BE2C (cell line): Measurements from ENCODE around the gene PLOD1.
"Not testable (repeated sequence)": the region's sequence is repeated elsewhere in the genome, so short reads cannot be mapped to it uniquely, and the experiment has no call there.

Experiments used
- DNase-seq: peaks from one replicate; pipeline ENCODE4 v3.0.0-alpha.2; 2020
- H3K27me3 ChIP-seq: fragments of 250-450 bp; sonication (Bioruptor Pico); 2 replicates; pipeline ENCODE4 v1.5.1; 2020; ENCODE audit warnings: mild to moderate bottlenecking
- H3K36me3 ChIP-seq: fragments of 250-450 bp; sonication (Bioruptor Pico); 2 replicates; pipeline ENCODE4 v1.5.1; 2020; ENCODE audit warnings: mild to moderate bottlenecking
- H3K4me1 ChIP-seq: fragments of 250-450 bp; sonication (Bioruptor Pico); 2 replicates; pipeline ENCODE4 v1.5.1; 2020
- H3K4me3 ChIP-seq: 2 replicates; pipeline ENCODE4 v1.5.1; 2011; ENCODE audit warnings: low read depth, low read length
- H3K9me3 ChIP-seq: fragments of 250-450 bp; sonication (Bioruptor Pico); 2 replicates; pipeline ENCODE4 v1.5.1; 2020
- TF ChIP-seq, protein P1 (sequence below): IDR thresholded peaks from 2 replicates; pipeline ENCODE4 v1.5.1; 2012; ENCODE audit warnings: mild to moderate bottlenecking, low read depth, low read length

PLOD1 gene

GRCh38 chr1:11920239-11920903 lies 14.1 kb upstream of the PLOD1 start:
- Histone ChIP-seq H3K4me1 (no peaks in the 10 kb centered on the region), H3K4me3 (no peak overlapping the region), H3K27me3 (no peaks in the 10 kb centered on the region), H3K9me3 (no peaks in the 10 kb centered on the region), H3K36me3 (peaks cover 11% of the 10 kb centered on the region)
- no peak for DNase-seq
- TF ChIP-seq, protein P1, sequence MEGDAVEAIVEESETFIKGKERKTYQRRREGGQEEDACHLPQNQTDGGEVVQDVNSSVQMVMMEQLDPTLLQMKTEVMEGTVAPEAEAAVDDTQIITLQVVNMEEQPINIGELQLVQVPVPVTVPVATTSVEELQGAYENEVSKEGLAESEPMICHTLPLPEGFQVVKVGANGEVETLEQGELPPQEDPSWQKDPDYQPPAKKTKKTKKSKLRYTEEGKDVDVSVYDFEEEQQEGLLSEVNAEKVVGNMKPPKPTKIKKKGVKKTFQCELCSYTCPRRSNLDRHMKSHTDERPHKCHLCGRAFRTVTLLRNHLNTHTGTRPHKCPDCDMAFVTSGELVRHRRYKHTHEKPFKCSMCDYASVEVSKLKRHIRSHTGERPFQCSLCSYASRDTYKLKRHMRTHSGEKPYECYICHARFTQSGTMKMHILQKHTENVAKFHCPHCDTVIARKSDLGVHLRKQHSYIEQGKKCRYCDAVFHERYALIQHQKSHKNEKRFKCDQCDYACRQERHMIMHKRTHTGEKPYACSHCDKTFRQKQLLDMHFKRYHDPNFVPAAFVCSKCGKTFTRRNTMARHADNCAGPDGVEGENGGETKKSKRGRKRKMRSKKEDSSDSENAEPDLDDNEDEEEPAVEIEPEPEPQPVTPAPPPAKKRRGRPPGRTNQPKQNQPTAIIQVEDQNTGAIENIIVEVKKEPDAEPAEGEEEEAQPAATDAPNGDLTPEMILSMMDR, result no peak

DNA sequence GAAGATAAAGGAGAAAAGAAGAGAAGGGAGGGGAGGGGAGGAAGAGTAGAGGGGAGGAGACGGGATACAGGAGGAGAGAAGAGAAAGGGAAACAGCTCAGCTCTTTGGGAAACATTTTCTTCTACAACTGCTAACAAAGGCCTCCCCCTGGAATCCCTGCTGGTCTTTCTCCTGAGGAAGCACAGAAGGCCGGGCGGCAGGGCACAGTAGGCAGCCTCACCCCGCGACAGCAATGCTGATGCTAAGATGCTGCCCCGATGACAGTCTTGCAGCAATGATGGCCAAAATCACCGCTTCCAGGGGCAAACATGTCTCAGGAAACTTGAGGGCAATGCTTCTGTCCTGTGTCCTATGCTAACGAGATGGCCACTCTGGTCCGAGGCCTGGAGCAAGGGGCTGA lies 13.5 kb upstream of the PLOD1 start:
- TF ChIP-seq, protein P1, result no peak
- no peak overlapping the region for H3K4me3 ChIP-seq
- H3K27me3 ChIP-seq, result no peaks in the 10 kb centered on the region
- peaks cover 11% of the 10 kb centered on the region for H3K36me3 ChIP-seq
- H3K9me3 ChIP-seq, result no peaks in the 10 kb centered on the region
- DNase-seq, result no peak
- H3K4me1 ChIP-seq, result no peaks in the 10 kb centered on the region

DNA sequence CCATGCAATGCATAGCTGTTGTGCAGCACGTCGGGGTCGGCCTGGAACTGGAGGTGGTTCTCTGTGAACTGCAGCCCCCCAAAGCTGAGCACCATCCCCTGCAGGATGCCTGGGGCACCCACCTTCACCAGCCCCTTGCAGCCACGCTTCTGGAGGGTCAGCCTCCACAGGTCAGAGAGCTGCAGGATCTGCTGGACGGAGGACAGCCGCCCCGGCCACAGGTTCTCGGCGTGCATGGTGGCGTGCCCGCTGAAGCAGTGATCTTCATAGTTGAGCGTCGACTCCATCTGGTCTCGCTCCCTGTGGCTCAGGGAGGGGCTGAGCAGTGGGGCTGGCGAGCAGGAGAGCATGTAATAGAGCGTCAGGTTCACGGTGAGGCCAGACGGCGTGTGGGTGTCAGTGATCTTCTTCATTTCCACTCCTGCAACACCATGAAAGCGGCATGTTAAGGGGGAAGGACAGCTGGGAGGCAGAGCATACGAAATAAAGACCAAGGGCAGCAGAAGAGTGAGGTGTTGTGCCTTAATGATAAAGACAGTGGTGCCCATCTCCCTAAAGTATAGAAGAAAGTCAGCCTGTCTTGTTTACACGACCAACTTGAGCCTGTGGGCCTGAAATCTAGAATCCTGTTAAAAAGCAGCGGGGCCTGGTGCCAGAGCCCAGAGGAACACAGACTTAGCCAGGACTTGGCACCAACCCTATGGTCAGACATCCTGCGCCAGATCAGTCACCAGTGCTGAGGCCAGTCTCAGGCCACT lies 11.3 kb upstream of the PLOD1 start:
- H3K4me1 ChIP-seq, result no peaks in the 10 kb centered on the region
- no peak overlapping the region for H3K4me3 ChIP-seq
- H3K27me3 ChIP-seq, result no peaks in the 10 kb centered on the region
- no peaks in the 10 kb centered on the region for H3K9me3 ChIP-seq
- DNase-seq, result no peak
- TF ChIP-seq, protein P1, result no peak
- H3K36me3 ChIP-seq, result peaks cover 11% of the 10 kb centered on the region

- H3K4me3 ChIP-seq, result no peak overlapping the region
- H3K4me1 ChIP-seq, result no peaks in the 10 kb centered on the region
- H3K9me3 ChIP-seq, result no peaks in the 10 kb centered on the region
- H3K36me3 ChIP-seq, result peaks cover 11% of the 10 kb centered on the region
- no peak for DNase-seq
- TF ChIP-seq, protein P1, result no peak
- no peaks in the 10 kb centered on the region for H3K27me3 ChIP-seq
Observed at GRCh38 chr1:11923827-11924113, 10.7 kb upstream of the PLOD1 start.

DNA sequence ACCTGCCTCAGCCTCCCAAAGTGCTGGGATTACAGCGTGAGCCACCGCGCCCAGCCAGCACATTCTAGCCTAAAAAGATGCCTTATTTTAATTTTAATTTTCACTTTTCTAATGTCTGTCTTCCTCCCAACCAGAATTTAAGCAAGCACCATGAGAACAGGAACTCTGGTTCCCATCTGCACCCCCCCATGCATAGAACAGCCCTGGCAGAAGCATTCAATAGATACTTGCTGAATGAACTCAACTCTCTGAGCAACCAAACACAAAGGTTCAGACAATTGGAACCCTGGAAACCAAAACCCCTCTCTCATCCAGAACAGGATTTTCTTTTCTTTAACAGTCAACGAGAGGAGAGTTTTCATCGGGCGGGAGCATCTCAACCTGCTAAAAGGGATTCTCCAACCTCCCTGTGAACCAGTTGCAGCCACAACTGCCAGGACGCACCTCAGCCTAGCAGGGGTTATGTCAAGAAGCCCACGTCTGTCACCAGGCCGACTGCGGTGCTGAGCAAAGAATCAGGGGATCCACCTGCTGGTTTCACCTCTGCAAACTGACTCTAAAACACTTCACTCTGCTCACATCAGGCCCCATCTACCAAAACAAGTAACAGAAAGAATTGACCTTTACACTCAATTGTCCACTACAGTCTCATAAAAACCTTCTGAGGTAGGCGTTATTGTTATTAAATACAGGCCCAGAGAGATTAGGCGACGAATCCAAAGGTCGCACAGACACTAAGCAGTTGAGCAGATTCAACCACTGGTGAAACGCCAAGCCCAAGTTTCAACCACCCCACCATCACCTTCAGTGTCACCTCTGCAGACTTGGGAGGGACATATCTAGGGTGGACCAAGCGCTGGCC lies 10.0 kb upstream of the PLOD1 start:
- DNase-seq, result no peak
- TF ChIP-seq, protein P1, result no peak
- no peaks in the 10 kb centered on the region for H3K9me3 ChIP-seq
- H3K36me3 ChIP-seq, result peaks cover 11% of the 10 kb centered on the region
- H3K4me1 ChIP-seq, result no peaks in the 10 kb centered on the region
- no peaks in the 10 kb centered on the region for H3K27me3 ChIP-seq
- H3K4me3 ChIP-seq, result peak overlapping the region; percentile 62

DNA sequence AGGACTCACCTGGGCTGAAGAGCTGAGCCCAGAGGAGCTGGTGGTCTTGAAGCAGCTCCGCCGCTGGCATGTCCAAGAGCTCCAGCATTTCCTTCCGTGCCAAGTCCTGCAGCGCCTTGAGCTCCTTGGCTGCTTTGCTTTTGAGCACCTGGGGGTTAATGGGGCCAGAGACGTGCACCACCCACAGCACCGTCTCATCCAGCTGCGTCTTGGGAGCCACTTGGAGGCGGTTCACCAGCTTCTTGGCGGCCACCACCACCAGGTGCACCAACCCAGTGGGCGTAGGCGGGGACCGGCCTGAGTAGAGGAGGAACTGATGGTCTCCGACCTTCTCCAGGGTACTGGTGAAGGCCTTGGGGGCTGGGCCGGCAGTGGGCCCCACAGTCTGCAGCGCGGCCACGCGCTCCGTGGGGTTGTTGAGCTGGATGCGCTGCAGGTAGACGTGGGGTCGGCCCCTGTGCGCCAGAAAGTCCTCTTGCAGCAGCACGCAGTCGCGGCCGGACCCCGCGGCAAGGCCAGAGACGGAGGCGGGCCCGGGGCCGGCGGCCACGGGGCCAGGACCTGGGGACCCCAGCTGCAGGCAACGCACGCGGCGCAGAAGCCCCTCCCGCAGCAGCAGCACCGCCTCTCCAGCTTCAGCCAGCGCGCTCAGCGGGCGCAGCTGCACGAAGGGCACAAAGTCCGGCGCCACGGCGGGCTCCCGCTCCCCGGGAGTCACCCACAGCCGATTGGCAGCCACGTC lies 9.2 kb upstream of the PLOD1 start:
- H3K36me3 ChIP-seq, result peaks cover 10% of the 10 kb centered on the region
- not testable (repeated sequence) for DNase-seq, H3K9me3 ChIP-seq, H3K4me1 ChIP-seq, H3K27me3 ChIP-seq
- peak overlapping the region; percentile 62 for H3K4me3 ChIP-seq
